Activated T-helper 2 cell treated with anti-CD3 and anti-CD28 coated beads, Interferon-gamma antibody, Interleukin-2, Interleukin-4, amounts not matched to agents 10 μg/mL and 5 μg/mL and 100 μg/mL, durations not matched to agents 14 hours and 24 hours and 36 hours (primary cell): ENCODE results near the gene ZFAND3. TPM values are rescaled to one million over a fixed set of nuclear protein-coding genes. Genes with fewer than 3 reads are reported as not detected.

Source experiments
- DNase-seq: peaks from one replicate; pipeline ENCODE4 v3.0.0; 2021; ENCODE audit warnings: low spot score
- H3K27ac Mint-ChIP-seq: one replicate; pipeline ENCODE4 v1.8.0; 2021; ENCODE audit warnings: mixed read lengths
- H3K27me3 Mint-ChIP-seq: one replicate; pipeline ENCODE4 v1.8.0; 2021; ENCODE audit warnings: low read depth, mixed read lengths
- H3K36me3 Mint-ChIP-seq: one replicate; pipeline ENCODE4 v1.8.0; 2021; ENCODE audit warnings: low read depth, mixed read lengths
- H3K4me1 Mint-ChIP-seq: one replicate; pipeline ENCODE4 v1.8.0; 2021; ENCODE audit warnings: low read depth, mixed read lengths
- H3K4me3 Mint-ChIP-seq: one replicate; pipeline ENCODE4 v1.8.0; 2021; ENCODE audit warnings: low read depth, mild to moderate bottlenecking, moderate library complexity, mixed read lengths
- H3K9me3 Mint-ChIP-seq: one replicate; pipeline ENCODE4 v1.8.0; 2021; ENCODE audit warnings: mixed read lengths
- intact Hi-C: fragments of 100-400 bp; cut with micrococcal nuclease; formaldehyde crosslinking; loops from one replicate; pipeline ENCODE4 v1.15.1; 2023
- total RNA-seq: library from RNA; stranded (reverse); gene quantifications from 2 replicates; pipeline ENCODE4 v1.2.3, GENCODE V29; 2022

Gene ZFAND3
- total RNA-seq, 1 donor from 2014 or later = 30.8 TPM

GRCh38 chr6:38158762-38159350 lies 339.3 kb downstream of the ZFAND3 start:
- Mint-ChIP-seq H3K4me3 (no peak overlapping the region), H3K9me3 (no peaks in the 10 kb centered on the region), H3K27me3 (no peaks in the 10 kb centered on the region), H3K27ac (no peak overlapping the region), H3K4me1 (no peaks in the 10 kb centered on the region), H3K36me3 (no peaks in the 10 kb centered on the region)
- intact Hi-C loops = no loop called here
- DNase-seq = no peak

DNA sequence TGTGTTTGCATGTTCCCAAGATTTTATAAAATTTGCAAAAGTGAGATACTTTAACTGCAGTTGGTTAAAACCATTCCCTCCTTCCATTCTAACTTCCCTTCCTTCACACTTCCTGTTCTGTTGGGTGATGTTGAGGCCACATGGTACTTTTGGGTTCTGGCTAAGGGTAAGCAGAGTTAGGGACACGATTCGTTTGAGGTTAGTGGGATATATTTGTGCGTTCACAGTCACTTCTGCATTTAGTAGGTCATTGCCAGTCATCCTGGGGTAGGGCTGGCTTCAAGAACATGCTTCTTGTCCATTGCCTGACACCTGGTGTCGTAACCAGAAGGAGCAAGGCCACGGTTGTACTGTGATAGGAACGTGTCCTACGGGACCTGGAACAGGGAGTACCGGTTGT lies 340.1 kb downstream of the ZFAND3 start:
- DNase-seq = no peak
- no peaks in the 10 kb centered on the region for H3K4me1 Mint-ChIP-seq
- H3K4me3 Mint-ChIP-seq = no peak overlapping the region
- no peaks in the 10 kb centered on the region for H3K36me3 Mint-ChIP-seq
- intact Hi-C loops = no loop called here
- H3K27ac Mint-ChIP-seq = no peak overlapping the region
- H3K27me3 Mint-ChIP-seq = no peaks in the 10 kb centered on the region
- no peaks in the 10 kb centered on the region for H3K9me3 Mint-ChIP-seq

- Mint-ChIP-seq H3K4me3 (no peak overlapping the region), H3K36me3 (no peaks in the 10 kb centered on the region), H3K4me1 (no peaks in the 10 kb centered on the region), H3K27ac (no peak overlapping the region), H3K9me3 (no peaks in the 10 kb centered on the region), H3K27me3 (no peaks in the 10 kb centered on the region)
- DNase-seq = no peak
- intact Hi-C loops = no loop called here
These were observed 341.3 kb downstream of the ZFAND3 start for GRCh38 chr6:38160831-38161230.

DNA sequence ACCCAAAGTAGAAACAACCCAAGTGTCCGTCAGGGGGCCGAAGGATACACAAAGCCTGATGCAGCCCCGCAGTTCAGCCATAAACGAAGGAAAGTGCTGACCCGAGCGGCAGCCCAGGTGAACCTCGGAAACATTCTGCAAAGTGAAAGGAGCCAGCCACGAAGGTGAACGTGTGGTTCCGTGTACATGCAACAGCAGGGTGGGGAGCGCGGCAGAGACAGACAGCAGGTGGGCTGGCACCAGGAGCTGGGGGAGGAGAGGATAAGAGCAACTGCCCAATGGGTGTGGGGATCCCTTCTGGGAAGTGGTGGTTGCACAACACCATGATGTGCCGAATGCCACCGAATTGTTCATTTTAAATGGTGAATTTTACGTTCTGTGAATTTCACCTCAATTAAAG lies 341.8 kb downstream of the ZFAND3 start:
- no peak overlapping the region for H3K27ac Mint-ChIP-seq
- H3K4me3 Mint-ChIP-seq = no peak overlapping the region
- intact Hi-C loops = no loop called here
- H3K9me3 Mint-ChIP-seq = no peaks in the 10 kb centered on the region
- no peaks in the 10 kb centered on the region for H3K36me3 Mint-ChIP-seq
- no peaks in the 10 kb centered on the region for H3K4me1 Mint-ChIP-seq
- DNase-seq = no peak
- no peaks in the 10 kb centered on the region for H3K27me3 Mint-ChIP-seq

GRCh38 chr6:38161754-38162492 lies 342.4 kb downstream of the ZFAND3 start:
- intact Hi-C loops = no loop called here
- H3K27ac Mint-ChIP-seq = no peak overlapping the region
- H3K4me1 Mint-ChIP-seq = no peaks in the 10 kb centered on the region
- no peaks in the 10 kb centered on the region for H3K27me3 Mint-ChIP-seq
- no peak overlapping the region for H3K4me3 Mint-ChIP-seq
- DNase-seq = no peak
- no peaks in the 10 kb centered on the region for H3K36me3 Mint-ChIP-seq
- H3K9me3 Mint-ChIP-seq = no peaks in the 10 kb centered on the region

- no peaks in the 10 kb centered on the region for H3K36me3 Mint-ChIP-seq
- no peaks in the 10 kb centered on the region for H3K9me3 Mint-ChIP-seq
- H3K27me3 Mint-ChIP-seq = no peaks in the 10 kb centered on the region
- no peak overlapping the region for H3K4me3 Mint-ChIP-seq
- intact Hi-C loops = no loop called here
- H3K27ac Mint-ChIP-seq = no peak overlapping the region
- DNase-seq = no peak
- no peaks in the 10 kb centered on the region for H3K4me1 Mint-ChIP-seq
These were observed 343.1 kb downstream of the ZFAND3 start for GRCh38 chr6:38162493-38163185.

DNA sequence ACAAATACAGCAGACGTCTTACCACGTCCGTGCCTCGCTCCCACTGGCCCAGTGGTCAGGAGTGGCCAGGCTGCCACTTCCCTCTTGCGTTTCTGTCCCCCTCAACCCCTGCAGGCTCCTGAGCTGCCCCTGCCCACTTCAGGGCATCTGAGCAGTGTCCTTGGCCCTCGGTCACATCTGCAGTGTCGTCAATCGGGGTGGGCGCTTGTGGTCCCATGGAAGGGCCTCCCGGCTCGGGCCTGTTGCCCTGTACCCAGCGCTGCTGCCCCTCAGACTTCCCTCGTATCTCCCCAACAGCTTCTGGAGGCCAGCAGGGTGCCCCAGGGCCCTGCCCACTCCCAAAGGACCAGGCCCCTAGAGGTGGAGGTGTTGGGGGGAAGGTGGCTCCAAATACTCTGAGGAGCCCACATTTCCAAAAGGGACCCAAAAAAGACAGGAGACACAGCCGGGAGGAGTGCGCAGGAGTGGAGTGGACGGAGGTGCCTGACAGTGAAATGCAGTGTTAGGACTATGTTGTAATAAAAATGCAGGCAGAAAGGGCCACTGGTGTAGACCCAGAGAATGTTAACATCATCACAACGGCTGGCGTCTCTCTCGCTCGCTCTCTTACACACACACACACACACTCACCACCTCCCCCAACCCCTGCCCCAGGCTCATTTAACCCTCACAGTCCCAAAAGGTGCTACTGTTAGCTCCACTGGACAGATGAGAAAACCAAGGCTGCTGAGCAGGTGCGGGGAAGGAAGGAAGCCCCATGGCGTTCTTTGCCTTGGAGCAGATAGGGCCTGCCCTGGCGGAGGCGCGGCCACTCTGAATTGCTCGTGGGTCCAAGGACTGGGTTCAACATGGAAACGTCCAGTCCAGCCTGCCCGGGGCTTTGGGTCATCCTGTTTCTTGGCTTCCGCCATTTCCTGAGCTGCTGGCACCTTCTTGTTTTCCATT lies 343.9 kb downstream of the ZFAND3 start:
- Mint-ChIP-seq H3K4me3 (no peak overlapping the region), H3K36me3 (no peaks in the 10 kb centered on the region), H3K27me3 (no peaks in the 10 kb centered on the region), H3K27ac (no peak overlapping the region), H3K4me1 (no peaks in the 10 kb centered on the region), H3K9me3 (no peaks in the 10 kb centered on the region)
- DNase-seq = no peak
- intact Hi-C loops = no loop called here

DNA sequence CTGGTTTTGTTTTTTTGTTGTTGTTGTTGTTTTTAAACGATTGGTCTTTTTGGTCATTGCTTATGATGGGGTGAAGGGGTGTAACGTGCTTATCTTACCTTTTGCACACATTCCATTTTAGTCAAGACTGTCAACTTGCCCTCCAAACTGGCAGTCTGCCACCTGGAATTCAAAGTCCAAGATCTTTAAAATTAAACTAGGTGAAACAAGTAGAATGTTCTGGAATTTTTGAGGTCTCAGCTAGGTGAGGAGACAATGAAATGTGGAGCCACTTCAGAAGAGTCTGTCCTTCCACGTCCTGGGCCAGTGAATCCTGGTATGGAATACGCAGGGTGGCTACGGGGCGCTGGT lies 344.6 kb downstream of the ZFAND3 start:
- Mint-ChIP-seq H3K27ac (no peak overlapping the region), H3K27me3 (no peaks in the 10 kb centered on the region), H3K4me1 (no peaks in the 10 kb centered on the region), H3K9me3 (no peaks in the 10 kb centered on the region), H3K36me3 (no peaks in the 10 kb centered on the region), H3K4me3 (no peak overlapping the region)
- intact Hi-C loops = no loop called here
- no peak for DNase-seq

GRCh38 chr6:38164671-38165108 lies 345.2 kb downstream of the ZFAND3 start:
- H3K36me3 Mint-ChIP-seq = no peaks in the 10 kb centered on the region
- no peak for DNase-seq
- no peak overlapping the region for H3K4me3 Mint-ChIP-seq
- intact Hi-C loops = no loop called here
- no peaks in the 10 kb centered on the region for H3K4me1 Mint-ChIP-seq
- H3K27me3 Mint-ChIP-seq = no peaks in the 10 kb centered on the region
- H3K27ac Mint-ChIP-seq = no peak overlapping the region
- H3K9me3 Mint-ChIP-seq = no peaks in the 10 kb centered on the region

DNA sequence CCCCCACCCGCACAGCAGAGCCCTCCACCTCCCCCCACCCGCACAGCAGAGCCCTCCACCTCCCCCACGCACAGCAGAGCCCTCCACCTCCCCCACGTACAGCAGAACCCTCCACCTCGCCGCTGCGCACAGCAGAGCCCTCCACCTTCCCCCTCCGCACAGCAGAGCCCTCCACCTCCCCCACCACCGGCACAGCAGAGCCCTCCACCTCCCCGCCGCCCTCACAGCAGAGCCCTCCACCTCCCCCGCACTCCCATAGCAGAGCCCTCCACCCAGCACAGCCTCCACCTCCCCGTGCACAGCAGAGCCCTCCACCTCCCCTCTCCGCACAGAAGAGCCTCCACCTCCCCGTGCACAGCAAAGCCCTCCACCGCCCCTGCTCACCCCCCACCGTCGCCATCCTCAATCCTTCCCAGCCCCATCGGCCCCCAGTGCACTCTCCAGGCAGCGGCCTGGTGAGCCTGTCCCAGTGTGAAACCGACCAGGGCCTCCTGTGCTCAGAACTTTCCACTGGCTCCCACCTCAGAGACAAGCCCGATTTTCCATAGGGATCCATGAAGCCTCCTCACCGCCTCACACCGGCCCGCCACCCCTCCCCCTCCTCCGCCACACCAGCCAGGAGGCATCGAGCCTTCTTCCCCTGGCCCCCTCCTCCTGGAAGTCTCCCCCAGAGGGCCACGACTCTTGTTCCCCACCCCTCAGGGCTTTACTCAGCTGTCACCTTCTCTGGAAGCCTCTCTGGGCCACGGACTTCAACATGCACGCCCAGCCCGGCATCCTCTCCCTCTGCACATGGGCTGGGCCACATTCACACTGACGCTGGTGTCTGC lies 347.1 kb downstream of the ZFAND3 start:
- intact Hi-C loops = no loop called here
- Mint-ChIP-seq H3K9me3 (no peaks in the 10 kb centered on the region), H3K4me1 (no peaks in the 10 kb centered on the region), H3K36me3 (no peaks in the 10 kb centered on the region), H3K27me3 (no peaks in the 10 kb centered on the region), H3K4me3 (no peak overlapping the region), H3K27ac (no peak overlapping the region)
- no peak for DNase-seq

DNA sequence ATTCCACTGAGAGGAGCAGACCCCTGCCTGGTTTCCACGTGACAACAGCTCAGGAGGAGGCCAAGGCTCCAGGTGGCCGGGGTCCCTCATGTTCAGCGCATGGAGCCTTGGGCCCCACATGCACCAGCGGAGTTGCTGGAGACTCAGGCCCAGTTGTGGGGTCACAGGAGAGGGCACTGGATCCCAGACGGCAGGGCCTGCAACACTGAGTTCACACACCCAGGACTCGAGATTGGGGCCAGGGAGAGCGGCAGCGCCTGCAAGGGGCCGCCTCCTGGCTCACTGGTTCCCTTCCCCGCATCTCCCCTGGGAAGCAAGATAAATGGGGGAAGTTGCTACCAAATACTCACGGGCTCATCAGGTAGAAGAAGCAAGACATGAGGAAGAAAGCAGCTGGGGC lies 348.1 kb downstream of the ZFAND3 start:
- Mint-ChIP-seq H3K9me3 (no peaks in the 10 kb centered on the region), H3K36me3 (no peaks in the 10 kb centered on the region), H3K4me3 (no peak overlapping the region), H3K27ac (no peak overlapping the region), H3K4me1 (no peaks in the 10 kb centered on the region), H3K27me3 (no peaks in the 10 kb centered on the region)
- intact Hi-C loops = no loop called here
- DNase-seq = no peak

DNA sequence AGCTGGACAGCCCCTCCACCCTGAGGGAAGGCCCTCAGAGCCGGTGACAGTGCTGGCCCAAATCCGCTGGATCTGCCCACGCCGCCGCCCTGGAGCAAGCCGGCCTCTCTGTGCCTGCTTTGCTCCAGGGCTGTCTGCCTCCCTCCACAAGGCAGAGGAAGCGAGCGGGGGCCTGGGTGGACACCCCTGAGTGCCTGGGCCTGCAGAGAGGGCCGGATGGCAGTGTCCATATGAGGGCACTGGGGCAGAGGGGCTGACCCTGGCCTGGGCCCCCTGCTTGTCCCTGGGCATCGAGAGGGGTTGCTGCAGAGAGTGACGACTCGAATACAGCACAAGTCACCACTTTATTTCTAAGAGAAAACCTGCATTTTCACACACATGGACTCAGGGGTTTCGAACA lies 348.6 kb downstream of the ZFAND3 start:
- Mint-ChIP-seq H3K9me3 (no peaks in the 10 kb centered on the region), H3K4me3 (no peak overlapping the region), H3K27me3 (no peaks in the 10 kb centered on the region), H3K4me1 (no peaks in the 10 kb centered on the region), H3K36me3 (no peaks in the 10 kb centered on the region), H3K27ac (no peak overlapping the region)
- no peak for DNase-seq
- intact Hi-C loops = no loop called here
